ENCODE results near the gene MAG.
"Not testable (repeated sequence)": the region's sequence is repeated elsewhere in the genome, so short reads cannot be mapped to it uniquely, and the experiment has no call there.

Gene MAG

GRCh38 chr19:35358834-35359233 is 66.9 kb downstream of the MAG start:
- FAIRE-seq = peak; percentile 53
- not testable (repeated sequence) for DNase-seq (ENCODE audit: low spot score)

- not testable (repeated sequence) for DNase-seq (ENCODE audit: low spot score); FAIRE-seq
Measured at GRCh38 chr19:35359395-35359794, 67.4 kb downstream of the MAG start.

GRCh38 chr19:35360081-35360480 is 68.1 kb downstream of the MAG start:
- FAIRE-seq; DNase-seq (ENCODE audit: low spot score): not testable (repeated sequence)

GRCh38 chr19:35360880-35361420 is 69.0 kb downstream of the MAG start:
- DNase-seq (ENCODE audit: low spot score) = no peak
- no peak for FAIRE-seq

GRCh38 chr19:35362261-35363000 is 70.5 kb downstream of the MAG start:
- no peak for FAIRE-seq

GRCh38 chr19:35363001-35363590 is 71.1 kb downstream of the MAG start:
- FAIRE-seq (no peak), DNase-seq (ENCODE audit: low spot score) (no peak)

More at GRCh38 chr19:35362261-35363000, 70.5 kb downstream of the MAG start:
- no peak for DNase-seq (ENCODE audit: low spot score)
